ENCODE results near the gene COPG2.
"Not testable (repeated sequence)": the region's sequence is repeated elsewhere in the genome, so short reads cannot be mapped to it uniquely, and the experiment has no call there.

The COPG2 gene

GRCh38 chr7:130615583-130615982, 53.0 kb downstream of the COPG2 start:
- H4K8ac ChIP-seq (ENCODE audit: low read length) = no peak overlapping the region
- H3K9me3 ChIP-seq (ENCODE audit: control insufficient read depth, low read length) = peaks cover 34% of the 10 kb centered on the region
- no peak overlapping the region for H4K91ac ChIP-seq (ENCODE audit: low read length)
- H3K18ac ChIP-seq (ENCODE audit: low read depth in 1 of 2, low read length in 2 of 2) = peak overlapping the region in 1 of 2 experiments; percentile 48
- H3K9ac ChIP-seq (ENCODE audit: low read length) = no peak overlapping the region
- no peak overlapping the region for H2BK120ac ChIP-seq (ENCODE audit: low read depth, low read length)
- no peak for DNase-seq
- no peaks in the 10 kb centered on the region for H3K79me1 ChIP-seq (replicated peaks; ENCODE audit: low read length, poor library complexity, severe bottlenecking)
- H2BK15ac ChIP-seq (ENCODE audit: low read depth, poor library complexity, severe bottlenecking) = no peak overlapping the region
- no peaks in the 10 kb centered on the region for H3K27me3 ChIP-seq (ENCODE audit: control insufficient read depth in 1 of 2, insufficient read depth in 1 of 2, low read length in 2 of 2)
- no peaks in the 10 kb centered on the region for H3K4me1 ChIP-seq (ENCODE audit: control insufficient read depth, insufficient read depth, low read depth, low read length)
- no peak overlapping the region for H2BK12ac ChIP-seq (ENCODE audit: low read length in 2 of 2)
- H3K4ac ChIP-seq (ENCODE audit: low read depth in 1 of 2, low read length in 2 of 2) = no peak overlapping the region
- no peak overlapping the region for H2BK5ac ChIP-seq (ENCODE audit: low read depth, low read length, poor library complexity, severe bottlenecking)
- H3K14ac ChIP-seq (ENCODE audit: low read length in 2 of 2) = no peak overlapping the region
- H3K36me3 ChIP-seq (ENCODE audit: control insufficient read depth in 1 of 2, insufficient read depth in 2 of 2, low read depth in 1 of 2, low read length in 2 of 2) = peaks cover 7 to 47% of the 10 kb centered on the region in 2 experiments
- no peak overlapping the region for H3K4me2 ChIP-seq (ENCODE audit: low read length, poor library complexity, severe bottlenecking)
- H3K27ac ChIP-seq (ENCODE audit: low read length, poor library complexity, severe bottlenecking) = no peak overlapping the region
- no peak overlapping the region for H2AK5ac ChIP-seq (ENCODE audit: low read length, severe bottlenecking)
- no peak overlapping the region for H3K23ac ChIP-seq (ENCODE audit: low read length in 2 of 2)
- 100% methylated on average over 2 of the region's 2 CpGs for WGBS
- no peak overlapping the region for H2AFZ ChIP-seq (ENCODE audit: low read depth, low read length)
- no peak overlapping the region for H3K4me3 ChIP-seq (ENCODE audit: insufficient read depth in 1 of 2, low read depth in 1 of 2, low read length in 2 of 2)

- H2BK15ac ChIP-seq (ENCODE audit: low read depth, poor library complexity, severe bottlenecking) = no peak overlapping the region
- no peak for DNase-seq
- WGBS = no CpG with 5 or more reads among the region's 1 CpG
Measured at GRCh38 chr7:130614449-130614848, 54.1 kb downstream of the COPG2 start.

DNA sequence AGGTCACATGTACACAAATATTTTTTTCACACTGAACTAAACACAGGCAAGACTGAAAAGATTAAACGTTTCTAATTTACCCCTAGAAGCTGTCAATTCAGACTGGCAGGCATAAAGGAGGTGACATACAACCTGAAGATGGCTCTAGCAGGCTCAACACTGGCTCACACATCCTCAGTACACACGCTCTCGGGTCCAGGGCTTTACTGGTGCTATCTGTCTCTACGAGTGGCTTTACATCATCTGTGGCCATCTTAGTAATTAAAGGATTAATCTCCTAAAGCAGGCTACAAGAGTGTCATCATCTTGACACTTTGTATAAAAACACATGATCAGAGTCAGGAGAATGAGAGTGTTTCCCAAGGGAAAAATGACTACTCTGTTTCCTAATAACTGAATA, 57.3 kb downstream of the COPG2 start:
- WGBS = 98% methylated on average over 4 of the region's 4 CpGs
- H3K4me1 ChIP-seq (ENCODE audit: control insufficient read depth, insufficient read depth, low read depth, low read length) = no peaks in the 10 kb centered on the region
- H3K14ac ChIP-seq (ENCODE audit: low read length in 2 of 2) = no peak overlapping the region

More at GRCh38 chr7:130614449-130614848, 54.1 kb downstream of the COPG2 start:
- Histone ChIP-seq H3K9me3 (ENCODE audit: control insufficient read depth, low read length) (peaks cover 25% of the 10 kb centered on the region), H2BK5ac (ENCODE audit: low read depth, low read length, poor library complexity, severe bottlenecking) (no peak overlapping the region), H3K27me3 (ENCODE audit: control insufficient read depth in 1 of 2, insufficient read depth in 1 of 2, low read length in 2 of 2) (no peaks in the 10 kb centered on the region), H3K9ac (ENCODE audit: low read length) (no peak overlapping the region), H3K14ac (ENCODE audit: low read length in 2 of 2) (no peak overlapping the region), H3K18ac (ENCODE audit: low read depth in 1 of 2, low read length in 2 of 2) (no peak overlapping the region), H2AFZ (ENCODE audit: low read depth, low read length) (no peak overlapping the region), H3K23ac (ENCODE audit: low read length in 2 of 2) (no peak overlapping the region), H3K79me1 (replicated peaks; ENCODE audit: low read length, poor library complexity, severe bottlenecking) (no peaks in the 10 kb centered on the region), H4K8ac (ENCODE audit: low read length) (no peak overlapping the region), H2BK12ac (ENCODE audit: low read length in 2 of 2) (no peak overlapping the region), H4K91ac (ENCODE audit: low read length) (no peak overlapping the region), H3K36me3 (ENCODE audit: control insufficient read depth in 1 of 2, insufficient read depth in 2 of 2, low read depth in 1 of 2, low read length in 2 of 2) (peaks cover 7 to 59% of the 10 kb centered on the region in 2 experiments), H3K4me2 (ENCODE audit: low read length, poor library complexity, severe bottlenecking) (no peak overlapping the region), H3K4ac (ENCODE audit: low read depth in 1 of 2, low read length in 2 of 2) (no peak overlapping the region), H3K4me3 (ENCODE audit: insufficient read depth in 1 of 2, low read depth in 1 of 2, low read length in 2 of 2) (no peak overlapping the region), H2AK5ac (ENCODE audit: low read length, severe bottlenecking) (no peak overlapping the region), H3K4me1 (ENCODE audit: control insufficient read depth, insufficient read depth, low read depth, low read length) (no peaks in the 10 kb centered on the region), H3K27ac (ENCODE audit: low read length, poor library complexity, severe bottlenecking) (no peak overlapping the region), H2BK120ac (ENCODE audit: low read depth, low read length) (no peak overlapping the region)

GRCh38 chr7:130607066-130607465, 61.5 kb downstream of the COPG2 start:
- H3K36me3 ChIP-seq (ENCODE audit: control insufficient read depth in 1 of 2, insufficient read depth in 2 of 2, low read depth in 1 of 2, low read length in 2 of 2) = peaks cover 9 to 72% of the 10 kb centered on the region in 2 experiments
- H3K9ac ChIP-seq (ENCODE audit: low read length); H3K79me1 ChIP-seq (replicated peaks; ENCODE audit: low read length, poor library complexity, severe bottlenecking); H3K27me3 ChIP-seq (ENCODE audit: control insufficient read depth in 1 of 2, insufficient read depth in 1 of 2, low read length in 2 of 2); H3K27ac ChIP-seq (ENCODE audit: low read length, poor library complexity, severe bottlenecking); H3K18ac ChIP-seq (ENCODE audit: low read depth in 1 of 2, low read length in 2 of 2); H3K4ac ChIP-seq (ENCODE audit: low read depth in 1 of 2, low read length in 2 of 2); H2BK12ac ChIP-seq (ENCODE audit: low read length in 2 of 2); H2AFZ ChIP-seq (ENCODE audit: low read depth, low read length); H2AK5ac ChIP-seq (ENCODE audit: low read length, severe bottlenecking); H3K9me3 ChIP-seq (ENCODE audit: control insufficient read depth, low read length); H3K4me2 ChIP-seq (ENCODE audit: low read length, poor library complexity, severe bottlenecking); H2BK120ac ChIP-seq (ENCODE audit: low read depth, low read length); H2BK5ac ChIP-seq (ENCODE audit: low read depth, low read length, poor library complexity, severe bottlenecking); H3K4me1 ChIP-seq (ENCODE audit: control insufficient read depth, insufficient read depth, low read depth, low read length); H3K14ac ChIP-seq (ENCODE audit: low read length in 2 of 2); H4K91ac ChIP-seq (ENCODE audit: low read length); H3K4me3 ChIP-seq (ENCODE audit: insufficient read depth in 1 of 2, low read depth in 1 of 2, low read length in 2 of 2); H4K8ac ChIP-seq (ENCODE audit: low read length); DNase-seq; H2BK15ac ChIP-seq (ENCODE audit: low read depth, poor library complexity, severe bottlenecking); H3K23ac ChIP-seq (ENCODE audit: low read length in 2 of 2): not testable (repeated sequence)
- 100% methylated on average over 1 of the region's 2 CpGs for WGBS

More for the DNA sequence above, 57.3 kb downstream of the COPG2 start:
- Histone ChIP-seq H3K4me2 (ENCODE audit: low read length, poor library complexity, severe bottlenecking) (no peak overlapping the region), H3K27ac (ENCODE audit: low read length, poor library complexity, severe bottlenecking) (no peak overlapping the region), H2BK120ac (ENCODE audit: low read depth, low read length) (no peak overlapping the region), H3K4ac (ENCODE audit: low read depth in 1 of 2, low read length in 2 of 2) (no peak overlapping the region), H2BK15ac (ENCODE audit: low read depth, poor library complexity, severe bottlenecking) (no peak overlapping the region), H3K18ac (ENCODE audit: low read depth in 1 of 2, low read length in 2 of 2) (no peak overlapping the region), H3K27me3 (ENCODE audit: control insufficient read depth in 1 of 2, insufficient read depth in 1 of 2, low read length in 2 of 2) (no peaks in the 10 kb centered on the region), H2BK12ac (ENCODE audit: low read length in 2 of 2) (no peak overlapping the region), H2AFZ (ENCODE audit: low read depth, low read length) (no peak overlapping the region), H4K91ac (ENCODE audit: low read length) (no peak overlapping the region), H3K36me3 (ENCODE audit: control insufficient read depth in 1 of 2, insufficient read depth in 2 of 2, low read depth in 1 of 2, low read length in 2 of 2) (peaks cover 16 to 87% of the 10 kb centered on the region in 2 experiments), H3K79me1 (replicated peaks; ENCODE audit: low read length, poor library complexity, severe bottlenecking) (no peaks in the 10 kb centered on the region), H2BK5ac (ENCODE audit: low read depth, low read length, poor library complexity, severe bottlenecking) (no peak overlapping the region), H3K9ac (ENCODE audit: low read length) (no peak overlapping the region), H3K4me3 (ENCODE audit: insufficient read depth in 1 of 2, low read depth in 1 of 2, low read length in 2 of 2) (no peak overlapping the region), H4K8ac (ENCODE audit: low read length) (no peak overlapping the region), H3K9me3 (ENCODE audit: control insufficient read depth, low read length) (peaks cover 3% of the 10 kb centered on the region), H3K23ac (ENCODE audit: low read length in 2 of 2) (no peak overlapping the region), H2AK5ac (ENCODE audit: low read length, severe bottlenecking) (no peak overlapping the region)
- DNase-seq = no peak
